ENCODE results near the gene TREH.

The TREH gene

DNA sequence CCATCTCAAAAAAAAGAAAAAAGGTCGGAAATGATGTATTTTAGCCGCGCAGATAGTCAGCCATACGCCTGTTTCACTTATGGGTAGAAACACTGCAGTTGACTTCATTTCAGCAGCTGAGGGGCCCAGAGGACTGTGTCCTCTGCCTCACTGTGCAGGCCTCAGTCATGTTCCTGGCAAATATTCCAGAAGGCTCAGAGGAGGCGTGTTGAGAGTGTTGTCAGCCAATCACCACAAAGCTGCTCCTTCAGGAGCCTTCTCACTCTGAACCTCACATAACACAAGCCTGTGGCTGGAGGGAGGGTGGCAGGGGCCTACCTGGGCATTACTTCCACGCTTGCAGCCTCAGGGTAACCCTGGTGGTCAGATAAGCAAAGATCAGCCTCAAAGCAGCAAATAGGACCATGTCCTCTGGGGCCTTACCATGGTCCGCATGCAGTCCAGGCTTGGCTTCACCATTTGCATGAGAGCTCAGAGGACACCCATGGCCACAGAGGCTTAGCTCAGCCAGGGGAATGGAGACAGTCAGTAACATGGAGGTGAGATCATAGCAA lies 17.3 kb upstream of the TREH start:
- Histone ChIP-seq H3K4me1 (ENCODE audit: control insufficient read depth in 1 of 2, insufficient read depth in 1 of 2, low read depth in 1 of 2, low read length in 1 of 2) (no peaks in the 10 kb centered on the region), H3K4me3 (ENCODE audit: low read depth in 1 of 2, low read length in 1 of 2) (no peak overlapping the region), H3K27ac (no peak overlapping the region), H3K36me3 (no peaks in the 10 kb centered on the region), H3K9me3 (no peaks in the 10 kb centered on the region), H3K27me3 (no peaks in the 10 kb centered on the region)
- TF ChIP-seq CTCF (IDR thresholded peaks at IDR 0.05): no peak

- H3K27me3 ChIP-seq: no peaks in the 10 kb centered on the region
- H3K27ac ChIP-seq: no peak overlapping the region
- H3K9me3 ChIP-seq: no peaks in the 10 kb centered on the region
- H3K4me1 ChIP-seq (ENCODE audit: control insufficient read depth in 1 of 2, insufficient read depth in 1 of 2, low read depth in 1 of 2, low read length in 1 of 2): peaks cover 3 to 5% of the 10 kb centered on the region in 2 experiments
- no peak for TF ChIP-seq CTCF (IDR thresholded peaks at IDR 0.05)
- no peak overlapping the region for H3K4me3 ChIP-seq (ENCODE audit: low read depth in 1 of 2, low read length in 1 of 2)
- H3K36me3 ChIP-seq: no peaks in the 10 kb centered on the region
Measured at GRCh38 chr11:118694771-118695170, 15.3 kb upstream of the TREH start.

DNA sequence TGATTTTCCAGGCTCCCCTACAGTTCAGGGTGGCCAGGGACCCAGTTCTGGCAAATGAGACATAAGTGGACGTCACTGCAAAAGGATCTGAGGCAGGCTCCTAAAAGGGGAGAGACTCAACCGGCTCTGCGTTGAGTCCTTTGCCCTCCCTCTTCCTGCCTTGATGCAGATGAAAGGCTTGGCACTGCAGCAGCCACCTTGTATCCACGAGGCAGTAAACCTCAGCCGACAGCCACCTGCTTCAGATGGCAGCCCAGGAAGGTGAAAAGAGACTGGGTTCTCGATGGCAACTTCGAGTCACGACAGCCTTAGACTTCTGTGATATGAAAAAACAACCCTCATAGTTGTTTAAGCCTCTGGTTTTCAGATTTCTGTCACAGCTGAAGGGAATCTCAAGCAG lies 14.7 kb upstream of the TREH start:
- no peaks in the 10 kb centered on the region for H3K9me3 ChIP-seq
- no peak for TF ChIP-seq CTCF (IDR thresholded peaks at IDR 0.05)
- no peak overlapping the region for H3K27ac ChIP-seq
- H3K4me3 ChIP-seq (ENCODE audit: low read depth in 1 of 2, low read length in 1 of 2): no peak overlapping the region
- no peaks in the 10 kb centered on the region for H3K36me3 ChIP-seq
- peaks cover 5% of the 10 kb centered on the region for H3K27me3 ChIP-seq
- peaks cover 8% of the 10 kb centered on the region in 2 experiments for H3K4me1 ChIP-seq (ENCODE audit: control insufficient read depth in 1 of 2, insufficient read depth in 1 of 2, low read depth in 1 of 2, low read length in 1 of 2)

DNA sequence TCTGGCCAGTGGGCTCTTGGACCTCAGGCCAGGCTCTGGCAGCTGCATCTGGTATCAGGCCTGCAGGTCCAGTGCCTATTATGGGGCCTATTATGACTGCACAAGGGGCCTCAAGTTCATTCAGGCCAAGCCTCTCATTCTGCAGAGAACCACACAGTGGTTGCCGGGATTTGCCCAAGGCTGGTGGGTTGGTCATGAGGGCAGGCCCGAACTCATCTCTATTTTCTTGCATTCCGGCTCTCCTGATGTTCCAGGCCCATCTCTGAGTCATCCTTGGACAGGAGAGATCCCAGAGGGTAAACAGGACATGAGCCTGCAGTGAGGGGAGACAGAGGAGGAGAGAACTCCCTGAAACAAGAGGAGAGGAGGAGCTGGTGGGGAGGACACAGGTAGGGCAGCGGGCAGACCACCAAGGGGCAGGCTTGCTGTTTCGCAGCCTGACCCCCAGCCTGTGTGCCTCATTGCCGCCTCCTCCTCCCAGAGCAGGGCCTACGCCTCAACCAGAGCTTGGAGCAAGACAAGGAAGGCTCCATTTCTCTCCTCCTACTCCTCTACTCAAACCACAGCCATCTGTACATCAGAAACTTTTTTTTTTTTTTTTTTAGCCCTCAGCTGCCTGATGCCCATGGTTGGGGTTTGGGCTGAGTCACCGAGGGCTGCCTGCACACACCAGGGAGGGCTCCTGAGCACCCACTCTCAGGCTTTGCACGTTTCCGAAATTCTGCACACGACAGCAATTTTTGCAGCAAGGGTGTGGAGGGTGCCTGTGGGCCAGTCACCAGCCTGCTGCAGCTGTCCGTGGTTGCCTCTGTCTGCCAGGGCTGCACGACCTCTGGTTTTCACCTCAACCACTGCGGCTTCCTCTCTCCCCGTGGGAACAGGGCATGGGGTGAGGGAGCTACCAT lies 12.7 kb upstream of the TREH start:
- no peak for TF ChIP-seq CTCF (IDR thresholded peaks at IDR 0.05)
- Histone ChIP-seq H3K4me3 (ENCODE audit: low read depth in 1 of 2, low read length in 1 of 2) (no peak overlapping the region), H3K27ac (no peak overlapping the region)

GRCh38 chr11:118690553-118691304 lies 11.3 kb upstream of the TREH start:
- no peaks in the 10 kb centered on the region for H3K36me3 ChIP-seq
- H3K27me3 ChIP-seq: peaks cover 32% of the 10 kb centered on the region
- H3K4me1 ChIP-seq (ENCODE audit: control insufficient read depth in 1 of 2, insufficient read depth in 1 of 2, low read depth in 1 of 2, low read length in 1 of 2): peaks cover 8% of the 10 kb centered on the region in 2 experiments
- H3K27ac ChIP-seq: no peak overlapping the region
- H3K4me3 ChIP-seq (ENCODE audit: low read depth in 1 of 2, low read length in 1 of 2): no peak overlapping the region
- no peaks in the 10 kb centered on the region for H3K9me3 ChIP-seq
- no peak for TF ChIP-seq CTCF (IDR thresholded peaks at IDR 0.05)

More for the DNA sequence above, 12.7 kb upstream of the TREH start:
- Histone ChIP-seq H3K27me3 (peaks cover 23% of the 10 kb centered on the region), H3K4me1 (ENCODE audit: control insufficient read depth in 1 of 2, insufficient read depth in 1 of 2, low read depth in 1 of 2, low read length in 1 of 2) (peaks cover 8% of the 10 kb centered on the region in 2 experiments), H3K9me3 (no peaks in the 10 kb centered on the region), H3K36me3 (no peaks in the 10 kb centered on the region)

Measured in neutrophil (primary cell).